GM12865 (cell line): ENCODE data around the gene POC1A.

Experiments
- DNase-seq: peaks from one replicate; pipeline ENCODE4 v3.0.0; 2010; ENCODE audit warnings: low read depth
- H3K4me3 ChIP-seq: 2 replicates; pipeline ENCODE4 v1.5.1; 2011; ENCODE audit warnings: mild to moderate bottlenecking, low read depth, low read length, control low read depth
- TF ChIP-seq, protein P1 (sequence below): IDR thresholded peaks from 2 replicates; pipeline ENCODE4 v1.5.1; 2011; ENCODE audit warnings: low read length, control low read depth, low read depth, inconsistent platforms; ENCODE audit not compliant: insufficient read depth; ENCODE audit errors: missing control alignments

POC1A gene

DNA sequence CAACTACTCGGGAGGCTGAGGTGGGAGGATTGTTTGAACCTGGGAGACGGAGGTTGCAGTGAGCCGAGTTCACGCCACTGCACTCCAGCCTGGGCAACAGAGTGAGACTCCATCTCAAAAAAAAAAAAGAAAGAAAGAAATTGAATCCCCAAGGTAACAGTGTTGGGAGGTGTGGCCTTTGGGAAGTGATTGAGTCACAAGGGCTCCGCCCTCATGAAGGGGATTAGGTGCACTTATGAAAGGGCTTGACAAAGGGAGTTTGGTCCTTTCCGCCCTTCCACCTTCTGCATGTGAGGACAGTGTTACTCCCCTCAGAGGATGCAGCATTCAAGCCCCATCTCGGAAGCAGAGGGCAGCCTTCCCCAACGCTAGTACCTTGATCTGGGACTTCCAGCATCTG is 21.3 kb downstream of the POC1A start:
- DNase-seq, result no peak
- no peak overlapping the region for H3K4me3 ChIP-seq
- TF ChIP-seq, protein P1, sequence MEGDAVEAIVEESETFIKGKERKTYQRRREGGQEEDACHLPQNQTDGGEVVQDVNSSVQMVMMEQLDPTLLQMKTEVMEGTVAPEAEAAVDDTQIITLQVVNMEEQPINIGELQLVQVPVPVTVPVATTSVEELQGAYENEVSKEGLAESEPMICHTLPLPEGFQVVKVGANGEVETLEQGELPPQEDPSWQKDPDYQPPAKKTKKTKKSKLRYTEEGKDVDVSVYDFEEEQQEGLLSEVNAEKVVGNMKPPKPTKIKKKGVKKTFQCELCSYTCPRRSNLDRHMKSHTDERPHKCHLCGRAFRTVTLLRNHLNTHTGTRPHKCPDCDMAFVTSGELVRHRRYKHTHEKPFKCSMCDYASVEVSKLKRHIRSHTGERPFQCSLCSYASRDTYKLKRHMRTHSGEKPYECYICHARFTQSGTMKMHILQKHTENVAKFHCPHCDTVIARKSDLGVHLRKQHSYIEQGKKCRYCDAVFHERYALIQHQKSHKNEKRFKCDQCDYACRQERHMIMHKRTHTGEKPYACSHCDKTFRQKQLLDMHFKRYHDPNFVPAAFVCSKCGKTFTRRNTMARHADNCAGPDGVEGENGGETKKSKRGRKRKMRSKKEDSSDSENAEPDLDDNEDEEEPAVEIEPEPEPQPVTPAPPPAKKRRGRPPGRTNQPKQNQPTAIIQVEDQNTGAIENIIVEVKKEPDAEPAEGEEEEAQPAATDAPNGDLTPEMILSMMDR, result no peak

DNA sequence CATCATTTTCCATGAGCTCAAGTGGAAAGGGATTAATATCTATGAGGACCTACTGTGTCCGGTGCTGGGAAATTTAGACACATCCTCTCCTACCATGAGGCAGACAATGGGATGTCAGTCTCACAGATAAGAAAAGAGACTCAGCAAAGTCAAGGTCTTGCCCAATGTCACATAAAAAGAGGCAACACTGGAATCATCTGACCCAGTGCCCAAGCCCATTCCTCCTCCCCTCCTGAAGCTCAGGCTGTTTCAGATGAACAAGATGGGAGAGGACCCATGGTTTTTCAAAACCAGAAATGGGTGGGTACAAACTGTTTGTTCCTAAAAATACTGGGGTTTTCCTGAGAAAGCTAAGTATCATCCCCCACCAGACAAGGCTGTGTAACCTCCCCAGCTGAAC is 22.2 kb downstream of the POC1A start:
- DNase-seq, result no peak
- no peak overlapping the region for H3K4me3 ChIP-seq
- TF ChIP-seq, protein P1, result no peak

DNA sequence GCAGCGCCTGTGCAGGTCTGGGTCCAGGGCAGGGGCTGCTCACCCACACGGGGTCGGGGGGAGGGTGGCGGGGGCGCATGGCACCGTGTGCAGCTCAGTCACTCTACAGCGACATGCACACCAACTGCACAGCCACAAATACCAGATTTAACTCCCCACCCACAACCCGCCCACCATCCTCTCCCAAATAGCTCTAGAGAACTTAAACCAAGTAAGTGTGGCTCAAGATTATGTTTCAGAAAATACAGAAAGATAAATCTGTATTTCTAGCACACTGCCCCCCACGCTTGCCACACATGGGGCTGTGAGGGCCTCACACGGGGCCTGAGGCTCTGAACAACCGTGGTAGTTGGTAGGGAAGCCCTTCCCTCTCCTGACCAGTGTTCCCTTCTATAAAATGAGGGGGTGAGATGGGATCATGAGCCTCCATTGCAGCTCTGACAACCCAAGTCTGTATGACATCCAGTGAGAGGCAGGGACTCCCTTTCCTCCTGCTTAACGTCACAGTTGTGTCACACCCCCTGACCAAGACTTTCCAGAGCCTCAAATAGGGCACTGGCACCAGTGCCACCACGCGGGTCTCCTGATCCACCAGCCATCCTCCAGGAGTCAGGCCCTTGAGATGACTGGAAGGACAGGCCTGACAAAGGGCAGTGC is 23.1 kb downstream of the POC1A start:
- TF ChIP-seq, protein P1, result no peak
- DNase-seq, result no peak
- no peak overlapping the region for H3K4me3 ChIP-seq

GRCh38 chr3:52128118-52128683 is 26.0 kb downstream of the POC1A start:
- TF ChIP-seq, protein P1, result no peak
- H3K4me3 ChIP-seq, result no peak overlapping the region
- no peak for DNase-seq

DNA sequence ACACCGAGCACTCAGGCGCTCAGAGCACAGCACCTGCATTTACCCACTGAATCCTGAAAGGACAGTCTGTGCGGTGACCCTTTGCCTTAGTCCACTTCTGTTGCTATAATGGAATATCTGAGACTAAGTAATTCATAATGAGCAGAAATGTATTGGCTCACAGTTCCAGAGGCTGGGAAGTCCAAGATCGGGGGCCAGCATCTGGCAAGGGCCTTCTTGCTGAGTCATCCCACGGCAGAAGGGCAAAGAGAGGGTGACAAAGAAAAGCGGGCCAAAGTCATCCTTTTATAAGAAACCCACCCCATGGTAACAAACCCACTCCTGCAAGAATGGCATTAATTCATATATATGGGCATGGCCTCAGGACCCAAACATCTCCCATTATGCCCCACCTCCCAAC is 27.7 kb downstream of the POC1A start:
- TF ChIP-seq, protein P1, result no peak
- DNase-seq, result no peak

GRCh38 chr3:52126036-52126435 is 28.2 kb downstream of the POC1A start:
- TF ChIP-seq, protein P1, result no peak
- H3K4me3 ChIP-seq, result no peak overlapping the region
- no peak for DNase-seq

More for the DNA sequence above, 27.7 kb downstream of the POC1A start:
- no peak overlapping the region for H3K4me3 ChIP-seq

DNA sequence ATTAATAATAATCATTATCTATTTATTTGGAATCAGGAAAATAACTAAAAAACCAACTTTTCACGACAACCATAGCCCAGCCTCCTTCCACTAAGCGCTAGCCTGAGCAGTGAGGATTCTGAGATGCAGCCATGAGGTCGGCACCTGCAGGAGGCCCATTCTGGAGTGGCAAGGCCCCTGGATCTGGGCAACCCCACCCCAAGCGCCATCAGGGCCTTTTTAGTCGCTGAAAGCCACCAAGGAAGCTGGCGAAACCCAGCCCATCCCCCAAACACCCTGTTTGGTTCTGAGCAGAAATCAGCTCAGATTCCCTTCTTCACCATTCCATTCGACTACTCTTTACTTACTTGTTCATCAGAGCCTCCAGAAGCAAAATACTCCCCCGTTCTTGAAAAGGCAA is 29.5 kb downstream of the POC1A start:
- TF ChIP-seq, protein P1, result no peak
- no peak for DNase-seq
- H3K4me3 ChIP-seq, result no peak overlapping the region
